Panc1 (cell line): ENCODE measurements around the gene KIF23. TPM values are rescaled to one million over a fixed set of nuclear protein-coding genes. Genes with fewer than 3 reads are reported as not detected.

Experiments used
- ATAC-seq: fragments of 200-7000 bp; cut with Tn5 transposase; 2 replicates; pipeline ENCODE4 v1.9.1; 2020; ENCODE audit warnings: mild to moderate bottlenecking, moderate library complexity
- BruUV-seq: library from RNA; stranded (reverse); fragments of 400-500 nt; replicated peaks from 2 replicates; lab custom pipeline; 2021; lab: Mats Ljungman, UMichigan
- CTCF ChIA-PET: fragments of 300-600 bp; sonication (Branson Sonifier 250); formaldehyde crosslinking; loops from one replicate; lab custom pipeline; 2022; ENCODE audit warnings: antibody characterized with exemption; lab: Charles Lee
- POLR2A ChIA-PET: fragments of 300-600 bp; sonication (Branson Sonifier 250); formaldehyde crosslinking; loops from one replicate; lab custom pipeline; 2022; ENCODE audit warnings: antibody characterized with exemption; lab: Charles Lee
- DNase-seq: peaks from one replicate; pipeline ENCODE4 v3.0.0-alpha.2; 2010; ENCODE audit warnings: low read depth, low spot score
- H3K27ac ChIP-seq: 2 replicates; pipeline ENCODE4 v1.5.1; 2011; ENCODE audit warnings: mild to moderate bottlenecking, low read length, inconsistent platforms
- H3K27me3 ChIP-seq: fragments of 200-500 bp; sonication (Bioruptor generic); 2 replicates; pipeline ENCODE4 v1.6.0; 2014; ENCODE audit warnings: low read length, inconsistent platforms; ENCODE audit not compliant: control insufficient read depth, insufficient read depth
- H3K36me3 ChIP-seq: fragments of 200-500 bp; sonication (Bioruptor generic); 2 replicates; pipeline ENCODE4 v1.5.1; 2014; ENCODE audit warnings: inconsistent platforms, mild to moderate bottlenecking, low read length, moderate library complexity; ENCODE audit not compliant: control insufficient read depth, insufficient read depth
- H3K4me1 ChIP-seq: 2 replicates; pipeline ENCODE4 v1.5.1; 2011; ENCODE audit warnings: inconsistent platforms, mild to moderate bottlenecking, low read length, moderate library complexity; ENCODE audit not compliant: control insufficient read depth, insufficient read depth
- H3K4me3 ChIP-seq, 2 experiments: 2 replicates each; pipeline ENCODE4 v1.5.1; 2011 to 2012; ENCODE audit warnings: low read depth in 2 of 2, low read length in 2 of 2, mild to moderate bottlenecking in 2 of 2, inconsistent platforms in 1 of 2, moderate library complexity in 1 of 2
- H3K9me3 ChIP-seq: fragments of 200-500 bp; sonication (Bioruptor generic); 2 replicates; pipeline ENCODE4 v1.5.1; 2014; ENCODE audit warnings: low read depth, mild to moderate bottlenecking, inconsistent platforms, low read length, moderate library complexity; ENCODE audit not compliant: control insufficient read depth, insufficient read depth
- POLR2AphosphoS5 ChIP-seq: IDR thresholded peaks from 2 replicates; pipeline ENCODE4 v1.6.1; 2012; ENCODE audit warnings: mild to moderate bottlenecking, low read depth, low read length, moderate library complexity
- SIN3A ChIP-seq: IDR thresholded peaks from 2 replicates; pipeline ENCODE4 v1.6.1; 2012; ENCODE audit warnings: low read depth, mild to moderate bottlenecking, low read length, moderate library complexity, borderline replicate concordance; ENCODE audit not compliant: insufficient read depth
- TCF7L2 ChIP-seq: IDR thresholded peaks from 2 replicates; pipeline ENCODE4 v1.6.1; 2011; ENCODE audit warnings: mild to moderate bottlenecking, low read depth, low read length, inconsistent platforms
- in situ Hi-C: cut with HindIII; loops from 2 replicates; pipeline ENCODE4 v1.10.0; 2016; ENCODE audit warnings: low sequenced_read_pairs, low pct_unique_long_range_greater_than_20kb
- intact Hi-C: fragments of 100-400 bp; cut with micrococcal nuclease; formaldehyde crosslinking; loops from one replicate; pipeline ENCODE4 v1.10.0; 2022; ENCODE audit not compliant: unreplicated experiment
- total RNA-seq: library from RNA; stranded (reverse); gene quantifications from one replicate; pipeline ENCODE4 v1.2.1, GENCODE V29; 2021; ENCODE audit not compliant: unreplicated experiment
- TF ChIP-seq, protein P1 (sequence below), 2 experiments: IDR thresholded peaks; 2 replicates each; pipeline ENCODE4 v1.6.1; 2011 to 2012; ENCODE audit warnings: low read depth in 2 of 2, control low read depth in 1 of 2, low read length in 1 of 2, mild to moderate bottlenecking in 1 of 2, moderate library complexity in 1 of 2; ENCODE audit not compliant: insufficient read depth in 1 of 2
- TF ChIP-seq, protein P2 (sequence below): fragments of 450-650 bp; IDR thresholded peaks from 2 replicates; pipeline ENCODE4 v1.5.1; 2017; ENCODE audit warnings: mild to moderate bottlenecking

Gene KIF23
- total RNA-seq, 1 experiment from 2014 or later, result 82.5 TPM

DNA sequence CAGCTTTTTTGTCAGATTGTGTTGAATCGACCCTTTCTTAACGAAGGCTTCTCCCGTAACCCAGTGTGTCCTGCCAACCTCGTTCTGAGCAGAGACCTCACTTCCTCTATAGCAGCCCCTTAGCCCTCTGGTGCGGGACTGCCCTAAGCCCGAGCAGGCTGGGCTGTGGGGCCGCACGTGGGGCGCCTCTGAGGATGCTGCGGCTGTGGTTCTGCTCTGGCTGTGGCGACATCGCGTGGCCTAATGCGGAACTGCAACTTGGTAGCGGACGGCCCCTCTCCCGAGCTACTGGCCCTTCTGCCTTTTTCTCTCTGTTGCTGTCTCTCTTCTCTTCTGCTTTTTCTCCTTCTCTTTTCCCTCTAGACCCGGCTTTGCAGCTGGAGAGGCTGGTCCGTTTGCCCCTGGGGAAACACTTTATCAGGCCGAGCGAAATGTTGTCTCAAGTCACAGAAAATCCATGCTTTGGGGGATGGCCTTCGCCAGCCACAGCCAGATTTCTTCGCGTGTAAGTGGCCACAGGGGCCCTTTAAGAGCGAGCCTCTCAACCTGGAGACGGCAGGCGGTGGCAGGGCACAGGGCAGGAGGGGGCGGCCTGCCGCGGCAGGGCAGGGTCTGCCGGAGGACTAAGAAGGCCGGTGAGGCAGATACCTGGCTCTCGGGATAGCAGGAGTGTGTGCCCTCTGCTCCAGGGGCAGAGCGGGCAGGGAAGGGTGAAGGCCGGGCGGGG lies 19.4 kb upstream of the KIF23 start:
- DNase-seq (peak; percentile 51), ATAC-seq (peak; percentile 92)
- in situ Hi-C loops (no loop called here), intact Hi-C loops (loop anchor here (2.0 to 5.0 kb wide), 2 partner anchors 322 to 336 kb away; no protein-coding TSS in a partner anchor)
- Histone ChIP-seq H3K4me3 (peak overlapping the region in 1 of 2 experiments; percentile 23; a peak in 1 of 4 replicates), H3K9me3 (no peaks in the 10 kb centered on the region), H3K27me3 (no peaks in the 10 kb centered on the region), H3K36me3 (no peaks in the 10 kb centered on the region), H3K27ac (no peak overlapping the region), H3K4me1 (peaks cover 3% of the 10 kb centered on the region; the same call in 1 of the 2 replicates)
- CTCF ChIA-PET, result interaction anchor here (0.6 to 1.3 kb wide), 6 partner anchors 11 to 360 kb away, joined by 3 to 4 read pairs (median 4); partner anchors contain the start of gene GLCE
- TF ChIP-seq SIN3A (no peak), TCF7L2 (no peak), POLR2AphosphoS5 (no peak)
- TF ChIP-seq, protein P1, sequence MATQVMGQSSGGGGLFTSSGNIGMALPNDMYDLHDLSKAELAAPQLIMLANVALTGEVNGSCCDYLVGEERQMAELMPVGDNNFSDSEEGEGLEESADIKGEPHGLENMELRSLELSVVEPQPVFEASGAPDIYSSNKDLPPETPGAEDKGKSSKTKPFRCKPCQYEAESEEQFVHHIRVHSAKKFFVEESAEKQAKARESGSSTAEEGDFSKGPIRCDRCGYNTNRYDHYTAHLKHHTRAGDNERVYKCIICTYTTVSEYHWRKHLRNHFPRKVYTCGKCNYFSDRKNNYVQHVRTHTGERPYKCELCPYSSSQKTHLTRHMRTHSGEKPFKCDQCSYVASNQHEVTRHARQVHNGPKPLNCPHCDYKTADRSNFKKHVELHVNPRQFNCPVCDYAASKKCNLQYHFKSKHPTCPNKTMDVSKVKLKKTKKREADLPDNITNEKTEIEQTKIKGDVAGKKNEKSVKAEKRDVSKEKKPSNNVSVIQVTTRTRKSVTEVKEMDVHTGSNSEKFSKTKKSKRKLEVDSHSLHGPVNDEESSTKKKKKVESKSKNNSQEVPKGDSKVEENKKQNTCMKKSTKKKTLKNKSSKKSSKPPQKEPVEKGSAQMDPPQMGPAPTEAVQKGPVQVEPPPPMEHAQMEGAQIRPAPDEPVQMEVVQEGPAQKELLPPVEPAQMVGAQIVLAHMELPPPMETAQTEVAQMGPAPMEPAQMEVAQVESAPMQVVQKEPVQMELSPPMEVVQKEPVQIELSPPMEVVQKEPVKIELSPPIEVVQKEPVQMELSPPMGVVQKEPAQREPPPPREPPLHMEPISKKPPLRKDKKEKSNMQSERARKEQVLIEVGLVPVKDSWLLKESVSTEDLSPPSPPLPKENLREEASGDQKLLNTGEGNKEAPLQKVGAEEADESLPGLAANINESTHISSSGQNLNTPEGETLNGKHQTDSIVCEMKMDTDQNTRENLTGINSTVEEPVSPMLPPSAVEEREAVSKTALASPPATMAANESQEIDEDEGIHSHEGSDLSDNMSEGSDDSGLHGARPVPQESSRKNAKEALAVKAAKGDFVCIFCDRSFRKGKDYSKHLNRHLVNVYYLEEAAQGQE (IDR thresholded peaks at IDR 0.05; ENCODE audit: insufficient read depth in 1 of 2, low read depth in 2 of 2, low read length in 1 of 2), result no peak
- TF ChIP-seq, protein P2, sequence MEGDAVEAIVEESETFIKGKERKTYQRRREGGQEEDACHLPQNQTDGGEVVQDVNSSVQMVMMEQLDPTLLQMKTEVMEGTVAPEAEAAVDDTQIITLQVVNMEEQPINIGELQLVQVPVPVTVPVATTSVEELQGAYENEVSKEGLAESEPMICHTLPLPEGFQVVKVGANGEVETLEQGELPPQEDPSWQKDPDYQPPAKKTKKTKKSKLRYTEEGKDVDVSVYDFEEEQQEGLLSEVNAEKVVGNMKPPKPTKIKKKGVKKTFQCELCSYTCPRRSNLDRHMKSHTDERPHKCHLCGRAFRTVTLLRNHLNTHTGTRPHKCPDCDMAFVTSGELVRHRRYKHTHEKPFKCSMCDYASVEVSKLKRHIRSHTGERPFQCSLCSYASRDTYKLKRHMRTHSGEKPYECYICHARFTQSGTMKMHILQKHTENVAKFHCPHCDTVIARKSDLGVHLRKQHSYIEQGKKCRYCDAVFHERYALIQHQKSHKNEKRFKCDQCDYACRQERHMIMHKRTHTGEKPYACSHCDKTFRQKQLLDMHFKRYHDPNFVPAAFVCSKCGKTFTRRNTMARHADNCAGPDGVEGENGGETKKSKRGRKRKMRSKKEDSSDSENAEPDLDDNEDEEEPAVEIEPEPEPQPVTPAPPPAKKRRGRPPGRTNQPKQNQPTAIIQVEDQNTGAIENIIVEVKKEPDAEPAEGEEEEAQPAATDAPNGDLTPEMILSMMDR, result peak; percentile 97
- POLR2A ChIA-PET, result interaction anchor here (0.6 to 0.7 kb wide), 4 partner anchors 33 to 894 kb away, joined by 3 to 5 read pairs (median 4); no protein-coding TSS in a partner anchor
- BruUV-seq, result no TSS peak

DNA sequence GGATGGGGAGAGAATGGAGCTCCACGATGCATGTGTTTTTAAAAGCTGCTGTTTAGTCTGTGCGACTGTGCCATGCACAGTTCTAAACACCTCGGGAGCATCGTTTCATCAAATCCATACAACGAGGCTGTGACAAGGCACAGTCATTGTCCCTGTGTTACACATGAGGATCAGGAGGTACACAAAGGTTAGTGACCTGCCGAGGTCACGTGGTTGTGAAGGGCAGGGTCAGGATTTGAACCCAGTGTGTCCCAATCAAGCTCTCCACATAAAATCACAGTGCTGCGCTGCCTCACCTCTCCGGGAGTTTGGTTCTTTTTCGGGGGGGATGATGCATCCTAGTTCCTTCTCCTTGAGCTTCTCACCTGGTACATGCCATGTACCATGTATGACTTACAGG lies 18.7 kb upstream of the KIF23 start:
- ChIA-PET CTCF (interaction anchor here (0.6 to 1.3 kb wide), 4 partner anchors 10 to 341 kb away, joined by 3 to 4 read pairs (median 3); partner anchors contain the start of gene GLCE), POLR2A (interaction anchor here (0.6 kb wide), 1 partner anchor 14 kb away, joined by 5 read pairs; no protein-coding TSS in a partner anchor)
- in situ Hi-C loops, result no loop called here
- TF ChIP-seq SIN3A (no peak), TCF7L2 (no peak), POLR2AphosphoS5 (no peak)
- TF ChIP-seq, protein P2, result no peak
- TF ChIP-seq, protein P1 (IDR thresholded peaks at IDR 0.05; ENCODE audit: insufficient read depth in 1 of 2, low read depth in 2 of 2, low read length in 1 of 2), result no peak
- intact Hi-C loops, result loop anchor here (2.0 kb wide), 1 partner anchor 337 kb away; no protein-coding TSS in a partner anchor
- Histone ChIP-seq H3K4me3 (no peak overlapping the region), H3K27me3 (no peaks in the 10 kb centered on the region), H3K4me1 (peaks cover 3% of the 10 kb centered on the region; the same call in 1 of the 2 replicates), H3K27ac (no peak overlapping the region), H3K36me3 (no peaks in the 10 kb centered on the region), H3K9me3 (no peaks in the 10 kb centered on the region)
- no peak for ATAC-seq
- DNase-seq, result no peak
- no TSS peak for BruUV-seq
